ENCODE data around the gene RAB42.
"Not testable (repeated sequence)": the region's sequence is repeated elsewhere in the genome, so short reads cannot be mapped to it uniquely, and the experiment has no call there.

The RAB42 gene

GRCh38 chr1:28582248-28582615 is 9.8 kb upstream of the RAB42 start:
- DNase-seq (ENCODE audit: extremely low read depth in 1 of 2, low read depth in 1 of 2): no peak

- not testable (repeated sequence) for DNase-seq (ENCODE audit: extremely low read depth in 1 of 2, low read depth in 1 of 2)
Measured at GRCh38 chr1:28586585-28587391, 5.3 kb upstream of the RAB42 start.

GRCh38 chr1:28592321-28593071 is 431 bp downstream of the RAB42 start:
- no peak for DNase-seq (ENCODE audit: extremely low read depth in 1 of 2, low read depth in 1 of 2)

GRCh38 chr1:28593988-28594356 is 1.9 kb downstream of the RAB42 start:
- DNase-seq (ENCODE audit: extremely low read depth in 1 of 2, low read depth in 1 of 2): not testable (repeated sequence)

- DNase-seq (ENCODE audit: extremely low read depth in 1 of 2, low read depth in 1 of 2): not testable (repeated sequence)
Measured at GRCh38 chr1:28594686-28595411, 2.8 kb downstream of the RAB42 start.

- no peak for DNase-seq (ENCODE audit: extremely low read depth in 1 of 2, low read depth in 1 of 2)
Measured at GRCh38 chr1:28595412-28596191, 3.5 kb downstream of the RAB42 start.

- DNase-seq (ENCODE audit: extremely low read depth in 1 of 2, low read depth in 1 of 2): not testable (repeated sequence)
Measured at GRCh38 chr1:28596276-28596675, 4.2 kb downstream of the RAB42 start.

GRCh38 chr1:28601696-28602095 is 9.6 kb downstream of the RAB42 start:
- no peak for DNase-seq (ENCODE audit: extremely low read depth in 1 of 2, low read depth in 1 of 2)

GRCh38 chr1:28602536-28603439 is 10.7 kb downstream of the RAB42 start:
- no peak for DNase-seq (ENCODE audit: extremely low read depth in 1 of 2, low read depth in 1 of 2)

GRCh38 chr1:28604411-28604810 is 12.3 kb downstream of the RAB42 start:
- DNase-seq (ENCODE audit: extremely low read depth in 1 of 2, low read depth in 1 of 2): no peak

GRCh38 chr1:28604962-28605361 is 12.9 kb downstream of the RAB42 start:
- no peak for DNase-seq (ENCODE audit: extremely low read depth in 1 of 2, low read depth in 1 of 2)

GRCh38 chr1:28606771-28607170 is 14.7 kb downstream of the RAB42 start:
- no peak for DNase-seq (ENCODE audit: extremely low read depth in 1 of 2, low read depth in 1 of 2)

GRCh38 chr1:28613175-28613574 is 21.1 kb downstream of the RAB42 start:
- no peak for DNase-seq (ENCODE audit: extremely low read depth in 1 of 2, low read depth in 1 of 2)

GRCh38 chr1:28631713-28632112 is 39.6 kb downstream of the RAB42 start:
- DNase-seq (ENCODE audit: extremely low read depth in 1 of 2, low read depth in 1 of 2): no peak

- no peak for DNase-seq (ENCODE audit: extremely low read depth in 1 of 2, low read depth in 1 of 2)
Measured at GRCh38 chr1:28632560-28632959, 40.5 kb downstream of the RAB42 start.

GRCh38 chr1:28640766-28641165 is 48.7 kb downstream of the RAB42 start:
- DNase-seq (ENCODE audit: extremely low read depth in 1 of 2, low read depth in 1 of 2): no peak

GRCh38 chr1:28642056-28642846 is 50.2 kb downstream of the RAB42 start:
- DNase-seq (ENCODE audit: extremely low read depth in 1 of 2, low read depth in 1 of 2): no peak

- DNase-seq (ENCODE audit: extremely low read depth in 1 of 2, low read depth in 1 of 2): peak; percentile 75 to 85
Measured at GRCh38 chr1:28642847-28643635, 51.0 kb downstream of the RAB42 start, which contains the start of gene TAF12. TSS of gene TAF12 (minus strand) at chr1:28643067. CDS start at chr1:28622081, 20,986 bp downstream.

Measured in activated CD8-positive, alpha-beta memory T cell treated with anti-CD3 and anti-CD28 coated beads for 1 hour (primary cell).